Body of pancreas (tissue), 4 donors: Measurements from ENCODE around the gene CDH11.

Experiments
- POLR2A ChIP-seq, 3 donors: fragments of 450-650 bp; IDR thresholded peaks; one replicate each; pipeline ENCODE4 v1.6.1; 2016; ENCODE audit warnings: antibody characterized with exemption in 3 of 3, mild to moderate bottlenecking in 2 of 3
- TF ChIP-seq, protein P1 (sequence below), 7 experiments: fragments of 450-650 bp in 4 of 7; fragments of 200-600 bp in 3 of 7; sonication (generic) in 3 of 7; IDR thresholded peaks; one replicate each; pipeline ENCODE4 v1.5.1; 2016 to 2019; ENCODE audit warnings: antibody characterized with exemption in 7 of 7

DNA sequence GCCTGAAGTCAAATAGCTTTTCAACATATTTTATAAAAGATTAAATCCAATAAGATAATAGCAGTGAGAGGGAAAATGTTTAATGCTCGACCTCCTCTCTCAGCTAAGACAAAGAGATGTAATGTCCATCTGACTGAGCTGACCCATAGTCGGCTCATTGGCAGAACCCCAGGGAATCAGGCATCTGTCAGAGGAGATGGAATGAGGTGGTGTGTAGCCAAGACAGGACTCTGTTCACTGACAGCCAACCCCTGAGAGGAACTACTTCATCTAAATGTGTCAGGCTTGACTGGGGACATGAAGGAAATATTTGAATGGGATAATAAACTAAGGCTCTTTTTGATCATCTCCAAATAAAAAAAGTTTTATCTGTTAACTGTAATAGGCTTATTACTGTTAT lies 188.0 kb downstream of the CDH11 start:
- TF ChIP-seq POLR2A (IDR thresholded peaks at IDR 0.05), result no peak
- TF ChIP-seq, protein P1, sequence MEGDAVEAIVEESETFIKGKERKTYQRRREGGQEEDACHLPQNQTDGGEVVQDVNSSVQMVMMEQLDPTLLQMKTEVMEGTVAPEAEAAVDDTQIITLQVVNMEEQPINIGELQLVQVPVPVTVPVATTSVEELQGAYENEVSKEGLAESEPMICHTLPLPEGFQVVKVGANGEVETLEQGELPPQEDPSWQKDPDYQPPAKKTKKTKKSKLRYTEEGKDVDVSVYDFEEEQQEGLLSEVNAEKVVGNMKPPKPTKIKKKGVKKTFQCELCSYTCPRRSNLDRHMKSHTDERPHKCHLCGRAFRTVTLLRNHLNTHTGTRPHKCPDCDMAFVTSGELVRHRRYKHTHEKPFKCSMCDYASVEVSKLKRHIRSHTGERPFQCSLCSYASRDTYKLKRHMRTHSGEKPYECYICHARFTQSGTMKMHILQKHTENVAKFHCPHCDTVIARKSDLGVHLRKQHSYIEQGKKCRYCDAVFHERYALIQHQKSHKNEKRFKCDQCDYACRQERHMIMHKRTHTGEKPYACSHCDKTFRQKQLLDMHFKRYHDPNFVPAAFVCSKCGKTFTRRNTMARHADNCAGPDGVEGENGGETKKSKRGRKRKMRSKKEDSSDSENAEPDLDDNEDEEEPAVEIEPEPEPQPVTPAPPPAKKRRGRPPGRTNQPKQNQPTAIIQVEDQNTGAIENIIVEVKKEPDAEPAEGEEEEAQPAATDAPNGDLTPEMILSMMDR (IDR thresholded peaks at IDR 0.05), result no peak
